GM10266 (cell line): ENCODE results near the gene UNC50.
"Not testable (repeated sequence)": the region's sequence is repeated elsewhere in the genome, so short reads cannot be mapped to it uniquely, and the experiment has no call there.

Experiments
- DNase-seq: peaks from one replicate; pipeline ENCODE4 v3.0.0; 2012; ENCODE audit errors: extremely low spot score
- CTCF ChIP-seq: IDR thresholded peaks from 2 replicates; pipeline ENCODE4 v1.5.1; 2012; ENCODE audit warnings: mild to moderate bottlenecking, low read depth; ENCODE audit not compliant: control insufficient read depth, insufficient read depth; ENCODE audit errors: missing control alignments

The UNC50 gene

GRCh38 chr2:98583816-98584618 lies 24.4 kb upstream of the UNC50 start:
- DNase-seq: no peak
- TF ChIP-seq CTCF: no peak

GRCh38 chr2:98585386-98585785 lies 23.0 kb upstream of the UNC50 start:
- DNase-seq: no peak
- TF ChIP-seq CTCF: no peak

DNA sequence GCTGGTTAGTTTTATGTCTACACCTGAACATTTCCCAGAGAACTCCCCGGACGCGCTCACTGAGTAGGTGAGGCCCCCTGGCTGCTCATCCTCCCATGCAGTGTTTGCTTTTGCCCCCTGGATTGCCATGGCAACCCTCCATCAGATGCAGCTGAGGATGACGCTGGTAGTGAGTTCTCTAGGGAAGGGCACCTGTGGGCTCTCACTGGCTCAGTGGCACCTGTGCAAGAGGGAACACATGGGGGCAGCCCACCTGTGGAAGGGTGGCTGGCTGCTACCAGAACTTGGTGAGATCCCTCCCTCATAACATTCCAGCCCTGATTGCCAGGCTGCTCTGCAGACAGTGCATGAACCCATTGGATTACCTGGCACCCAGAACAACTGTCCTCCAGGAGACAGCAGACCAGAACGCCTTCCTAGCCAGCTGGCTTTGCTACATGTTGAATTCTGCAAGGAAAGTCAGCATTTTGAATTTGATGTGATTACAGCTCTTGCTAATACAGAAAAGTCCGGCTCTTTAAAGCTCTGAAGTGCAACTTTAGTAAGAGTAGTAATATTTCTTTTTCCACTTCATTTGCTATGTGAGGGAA lies 21.7 kb upstream of the UNC50 start:
- no peak for TF ChIP-seq CTCF
- DNase-seq: no peak

DNA sequence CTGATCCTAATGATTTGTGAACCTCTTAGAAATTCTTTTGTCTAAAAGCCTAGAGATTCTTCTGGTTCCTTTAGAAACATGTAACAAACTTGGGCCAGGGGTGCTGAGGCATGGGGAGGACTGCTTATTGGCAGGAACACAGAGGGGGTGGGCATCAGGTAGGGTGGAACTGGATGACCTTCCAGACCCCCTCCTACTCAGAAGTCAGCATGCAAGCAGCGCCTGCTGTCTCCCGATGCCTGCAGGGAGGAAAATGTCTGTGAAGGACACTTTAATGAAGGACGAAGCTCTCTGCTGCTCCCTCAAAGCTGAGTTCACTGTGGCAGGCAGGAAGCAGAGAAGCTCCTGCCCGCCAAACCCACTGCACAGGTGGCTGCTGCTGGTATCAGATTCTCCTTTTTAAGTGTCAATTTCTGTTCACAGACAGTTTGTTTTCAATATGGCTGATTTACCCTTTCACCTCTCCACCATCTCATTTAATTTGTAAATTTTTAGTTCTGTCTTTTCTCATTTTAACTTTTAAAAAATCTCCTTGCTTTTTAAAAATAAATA lies 19.4 kb upstream of the UNC50 start:
- no peak for TF ChIP-seq CTCF
- DNase-seq: no peak

DNA sequence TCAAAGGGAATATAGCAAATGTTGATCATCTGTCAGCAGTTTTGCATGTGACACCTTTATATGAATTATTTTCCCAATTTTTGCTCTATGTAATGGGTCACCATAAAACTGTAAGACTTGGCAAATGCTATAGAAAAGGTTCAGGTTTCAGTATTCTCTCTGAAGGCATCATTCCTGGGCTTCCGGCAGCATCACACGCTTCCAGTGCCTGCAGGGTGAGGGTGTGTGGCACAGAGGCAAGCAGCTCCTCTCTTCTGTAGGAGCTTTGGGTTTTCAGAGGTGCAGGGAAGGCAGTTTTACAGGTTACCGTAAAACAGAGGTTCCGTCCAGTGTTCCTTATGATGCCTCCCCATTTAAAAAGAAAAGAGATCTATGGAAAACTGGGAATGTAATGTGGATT lies 18.9 kb upstream of the UNC50 start:
- TF ChIP-seq CTCF: no peak
- no peak for DNase-seq

DNA sequence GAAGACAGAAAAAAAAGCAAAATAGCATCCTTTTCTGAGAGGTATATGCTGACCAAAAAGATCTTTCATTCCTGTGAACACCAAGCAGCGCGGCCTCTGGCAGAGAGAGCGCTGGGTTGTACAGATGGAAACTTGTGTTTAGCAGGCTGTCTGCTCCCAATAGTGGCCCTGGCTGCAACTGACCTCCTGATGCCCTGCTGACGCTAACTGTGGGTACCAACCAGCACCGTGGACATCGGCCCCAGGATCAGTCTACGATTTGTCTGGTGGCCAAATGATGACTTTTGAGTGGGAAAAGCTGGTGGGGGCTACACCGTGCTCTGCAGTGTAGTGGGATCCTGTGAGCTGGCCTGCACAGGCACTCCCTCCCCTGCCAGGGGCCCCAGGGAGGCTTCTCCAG lies 15.8 kb upstream of the UNC50 start:
- DNase-seq: no peak
- TF ChIP-seq CTCF: no peak

DNA sequence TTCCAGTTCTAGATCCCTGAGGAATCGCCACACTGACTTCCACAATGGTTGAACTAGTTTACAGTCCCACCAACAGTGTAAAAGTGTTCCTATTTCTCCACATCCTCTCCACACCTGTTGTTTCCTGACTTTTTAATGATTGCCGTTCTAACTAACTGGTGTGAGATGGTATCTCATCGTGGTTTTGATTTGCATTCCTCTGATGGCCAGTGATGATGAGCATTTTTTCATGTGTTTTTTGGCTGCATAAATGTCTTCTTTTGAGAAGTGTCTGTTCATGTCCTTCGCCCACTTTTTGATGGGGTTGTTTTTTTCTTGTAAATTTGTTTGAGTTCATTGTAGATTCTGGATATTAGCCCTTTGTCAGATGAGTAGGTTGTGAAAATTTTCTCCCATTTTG lies 13.7 kb upstream of the UNC50 start:
- DNase-seq: not testable (repeated sequence)
